Thymus (tissue), 14 donors: ENCODE data around the gene CDKL2. TPM values are rescaled to one million over a fixed set of nuclear protein-coding genes. Genes with fewer than 3 reads are reported as not detected.

Source experiments
- DNase-seq, 9 donors: peaks; one replicate each; pipeline ENCODE4 v3.0.0-alpha.2; 2013; ENCODE audit warnings: low spot score in 9 of 9, low read depth in 6 of 9, missing footprints in 1 of 9
- H3K27ac ChIP-seq, 2 donors: one replicate each; pipeline ENCODE4 v1.5.1; 2013; ENCODE audit warnings: control low read depth in 1 of 2, low read depth in 1 of 2, low read length in 1 of 2, mild to moderate bottlenecking in 1 of 2, moderate library complexity in 1 of 2
- H3K27me3 ChIP-seq, 2 donors: one replicate each; pipeline ENCODE4 v1.5.1; 2013; ENCODE audit warnings: low read length in 1 of 2; ENCODE audit not compliant: control insufficient read depth in 2 of 2, insufficient read depth in 1 of 2
- H3K36me3 ChIP-seq, 2 donors: one replicate each; pipeline ENCODE4 v1.5.1; 2013; ENCODE audit warnings: low read length in 1 of 2, mild to moderate bottlenecking in 1 of 2, moderate library complexity in 1 of 2; ENCODE audit not compliant: control insufficient read depth in 2 of 2, insufficient read depth in 2 of 2
- H3K4me1 ChIP-seq, 2 donors: one replicate each; pipeline ENCODE4 v1.5.1; 2013; ENCODE audit warnings: low read length in 2 of 2; ENCODE audit not compliant: control insufficient read depth in 2 of 2, insufficient read depth in 2 of 2
- H3K4me3 ChIP-seq, 2 donors: one replicate each; pipeline ENCODE4 v1.5.1; 2013; ENCODE audit warnings: low read length in 2 of 2, control low read depth in 1 of 2, mild to moderate bottlenecking in 1 of 2
- H3K9me3 ChIP-seq, 2 donors: one replicate each; pipeline ENCODE4 v1.5.1; 2013; ENCODE audit warnings: low read length in 1 of 2, mild to moderate bottlenecking in 1 of 2; ENCODE audit not compliant: control insufficient read depth in 2 of 2, insufficient read depth in 1 of 2
- WGBS: extraction: QIAGEN DNeasy Blood & Tissue Kit; methylation state at CpG from one replicate; pipeline ENCODE4 v1.1.7; 2013; 5-methylcytosine and 5-hydroxymethylcytosine counted together
- long read RNA-seq, 10 donors: transcript quantifications; one replicate each; lab custom pipeline, GENCODE V29; 2026
- polyA plus RNA-seq: library from polyadenylated mRNA; stranded (reverse); fragments of 200-250 nt; gene quantifications from one replicate; pipeline ENCODE4 v1.2.3, GENCODE V29; 2013
- total RNA-seq: library from RNA; stranded (reverse); fragments of 120-200 nt; gene quantifications from one replicate; pipeline ENCODE4 v1.2.4, GENCODE V29; 2013
- donor health status: healthy.

The CDKL2 gene
- total RNA-seq = 0.14 TPM
- polyA plus RNA-seq = 0.25 TPM
- long read RNA-seq, donor 1 = 0 reads
- long read RNA-seq, donor 2 = 0 reads
- long read RNA-seq, donor 3 = 0 reads
- long read RNA-seq, donor 4 = 0 reads
- long read RNA-seq, donor 5 = 0 reads
- long read RNA-seq, donor 6 = 0 reads
- long read RNA-seq, donor 7 = 0 reads
- long read RNA-seq, donor 8 = 0 reads
- long read RNA-seq, donor 9 = 0 reads
- long read RNA-seq, donor 10 = 0 reads

DNA sequence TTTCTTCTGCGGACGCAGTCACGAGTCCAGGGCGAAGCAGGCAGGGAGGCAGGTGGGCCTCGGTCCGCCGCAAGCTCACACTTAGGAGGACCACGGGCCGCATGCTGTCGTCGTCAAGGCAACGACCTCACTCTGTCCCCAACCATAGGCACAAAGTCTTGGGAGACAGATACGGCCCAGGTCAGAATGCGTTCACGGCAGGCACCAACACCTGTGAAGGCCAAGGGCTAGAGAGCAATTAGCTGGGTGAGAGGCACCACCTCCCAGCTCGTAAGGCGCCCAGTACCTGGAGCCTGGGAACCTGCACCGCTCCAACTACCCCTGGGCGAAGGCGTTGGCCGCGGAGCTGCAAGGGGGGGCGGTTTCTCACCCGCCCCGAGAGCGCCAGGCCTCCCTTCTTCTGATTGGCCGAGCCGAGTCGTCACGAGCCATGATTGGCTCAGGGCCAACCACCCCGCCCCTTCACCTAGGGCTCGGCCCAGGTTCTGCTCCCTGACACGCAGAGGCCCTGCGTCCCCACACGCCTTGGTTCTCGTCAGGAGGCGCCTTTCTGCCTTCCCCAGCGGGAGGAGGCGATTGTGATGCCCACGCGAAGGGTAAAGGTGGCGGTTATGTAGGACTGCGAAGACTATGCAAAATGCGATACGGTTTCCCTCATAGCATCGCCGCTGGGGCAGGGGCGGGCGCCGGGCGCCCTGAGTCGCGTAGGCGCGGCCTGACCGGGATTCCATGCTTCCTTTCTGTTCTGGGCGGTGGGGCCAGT is at the start of gene CDKL2:
CDKL2 (minus strand) TSS at position 355 of the 763 bp plus-strand sequence. CDS start 4,540 bp downstream, outside the sequence.
- Histone ChIP-seq H3K27me3 (peaks cover 0 to 7% of the 10 kb centered on the region in 2 donors), H3K4me3 (peak within 1 kb of the TSS; percentile 54 to 56), H3K4me1 (peaks cover 2 to 10% of the 10 kb centered on the region in 2 donors), H3K9me3 (no peaks in the 10 kb centered on the region), H3K27ac (no peak within 1 kb of the TSS), H3K36me3 (no peaks in the 10 kb centered on the region)
- peak; percentile 68 to 92 (median 84) for DNase-seq
- WGBS = 2% methylated on average over 57 of the region's 57 CpGs

DNA sequence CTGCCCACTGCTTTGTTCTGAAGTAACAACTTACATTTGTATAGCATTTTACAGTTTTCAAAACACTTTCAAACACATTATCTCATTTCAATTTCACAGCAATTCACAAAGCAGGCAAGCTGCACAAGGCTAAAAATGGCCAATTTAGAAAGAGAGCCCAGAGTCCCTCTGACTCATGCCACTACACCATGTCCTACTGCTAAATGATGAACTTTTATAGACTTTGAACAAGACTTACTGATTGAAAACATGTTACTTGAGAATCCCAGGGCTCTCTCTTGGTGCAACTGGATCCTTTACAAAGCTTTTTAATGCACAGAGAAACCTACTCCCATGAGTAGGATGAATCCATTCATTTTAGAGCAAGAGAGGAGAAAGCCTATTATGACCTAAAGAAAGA is 48.6 kb upstream of the CDKL2 start:
- Histone ChIP-seq H3K4me3 (no peak overlapping the region), H3K4me1 (peaks cover 0 to 18% of the 10 kb centered on the region in 2 donors), H3K27ac (no peak overlapping the region), H3K9me3 (no peaks in the 10 kb centered on the region), H3K36me3 (no peaks in the 10 kb centered on the region), H3K27me3 (no peaks in the 10 kb centered on the region)
- DNase-seq = no peak

DNA sequence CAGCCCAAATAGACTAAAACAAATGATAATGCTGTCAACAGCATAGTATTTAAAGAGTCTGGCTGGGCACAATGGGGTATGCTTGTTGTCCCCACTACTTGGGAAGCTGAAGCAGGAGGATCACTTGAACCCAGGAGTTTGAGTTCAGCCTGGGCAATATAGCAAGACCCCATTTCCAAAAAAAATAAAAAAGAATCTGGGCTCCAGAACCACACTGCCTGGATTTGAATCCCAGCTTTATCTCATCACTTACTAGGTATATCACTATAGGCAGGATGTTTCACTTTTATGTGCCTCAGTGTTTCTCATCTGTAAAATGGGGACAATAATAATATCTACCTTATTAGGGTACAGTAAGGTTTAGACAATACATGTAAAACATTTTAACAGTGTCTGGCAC is 48.1 kb upstream of the CDKL2 start:
- Histone ChIP-seq H3K4me1 (peaks cover 0 to 21% of the 10 kb centered on the region in 2 donors), H3K27me3 (no peaks in the 10 kb centered on the region), H3K27ac (no peak overlapping the region), H3K9me3 (no peaks in the 10 kb centered on the region), H3K36me3 (no peaks in the 10 kb centered on the region), H3K4me3 (no peak overlapping the region)
- DNase-seq = no peak

DNA sequence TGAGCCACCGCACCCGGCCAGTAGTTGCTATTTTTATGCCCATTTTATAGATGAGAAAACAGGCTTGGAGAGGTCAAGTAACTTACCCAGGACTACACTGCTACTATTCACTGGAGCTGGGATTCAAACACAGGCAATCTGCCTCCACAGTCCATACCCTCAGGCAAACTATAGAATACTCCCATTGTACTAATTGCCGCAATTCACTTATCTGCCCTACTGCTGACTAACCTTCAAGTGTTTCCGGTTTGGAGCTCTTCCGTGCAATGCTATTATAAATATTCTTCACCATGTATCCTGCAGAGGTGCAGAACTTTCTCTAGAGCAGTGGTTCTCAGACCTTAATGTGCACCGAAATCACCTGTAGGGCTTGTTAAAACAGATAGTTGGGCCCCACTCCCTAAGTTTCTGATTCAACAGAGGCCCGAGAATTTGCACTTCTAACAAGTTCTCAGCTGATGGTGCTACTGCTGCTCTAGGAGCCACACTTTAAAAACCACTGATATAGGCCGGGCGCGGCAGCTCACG is 44.7 kb upstream of the CDKL2 start:
- no peaks in the 10 kb centered on the region for H3K9me3 ChIP-seq
- H3K27ac ChIP-seq = no peak overlapping the region
- H3K36me3 ChIP-seq = no peaks in the 10 kb centered on the region
- no peak for DNase-seq
- H3K27me3 ChIP-seq = no peaks in the 10 kb centered on the region
- peaks cover 0 to 22% of the 10 kb centered on the region in 2 donors for H3K4me1 ChIP-seq
- 98% methylated on average over 11 of the region's 11 CpGs for WGBS
- no peak overlapping the region for H3K4me3 ChIP-seq

DNA sequence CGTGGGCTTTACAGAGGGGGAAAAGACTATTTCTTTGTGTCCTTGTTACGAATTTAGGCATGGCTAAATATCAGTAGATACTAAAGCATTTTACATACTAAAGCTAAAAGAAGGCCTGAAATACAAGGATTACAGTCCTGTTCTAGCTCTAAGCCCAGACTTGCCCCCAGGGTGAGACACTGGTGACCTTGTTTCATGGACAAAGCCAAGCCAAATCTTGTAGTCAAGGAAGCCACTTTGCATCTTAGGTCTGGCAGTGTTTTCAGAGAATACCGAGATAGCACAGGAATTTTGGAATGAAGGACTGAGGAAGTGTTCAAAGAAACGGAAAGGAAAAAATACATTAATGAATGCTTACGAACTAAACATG is 43.6 kb upstream of the CDKL2 start:
- no peak for DNase-seq
- Histone ChIP-seq H3K27me3 (no peaks in the 10 kb centered on the region), H3K27ac (peak overlapping the region; percentile 97 to 99), H3K36me3 (no peaks in the 10 kb centered on the region), H3K4me3 (peak overlapping the region; percentile 96 to 99), H3K9me3 (no peaks in the 10 kb centered on the region), H3K4me1 (peaks cover 0 to 22% of the 10 kb centered on the region in 2 donors)
- WGBS = 64% methylated on average over 5 of the region's 5 CpGs

DNA sequence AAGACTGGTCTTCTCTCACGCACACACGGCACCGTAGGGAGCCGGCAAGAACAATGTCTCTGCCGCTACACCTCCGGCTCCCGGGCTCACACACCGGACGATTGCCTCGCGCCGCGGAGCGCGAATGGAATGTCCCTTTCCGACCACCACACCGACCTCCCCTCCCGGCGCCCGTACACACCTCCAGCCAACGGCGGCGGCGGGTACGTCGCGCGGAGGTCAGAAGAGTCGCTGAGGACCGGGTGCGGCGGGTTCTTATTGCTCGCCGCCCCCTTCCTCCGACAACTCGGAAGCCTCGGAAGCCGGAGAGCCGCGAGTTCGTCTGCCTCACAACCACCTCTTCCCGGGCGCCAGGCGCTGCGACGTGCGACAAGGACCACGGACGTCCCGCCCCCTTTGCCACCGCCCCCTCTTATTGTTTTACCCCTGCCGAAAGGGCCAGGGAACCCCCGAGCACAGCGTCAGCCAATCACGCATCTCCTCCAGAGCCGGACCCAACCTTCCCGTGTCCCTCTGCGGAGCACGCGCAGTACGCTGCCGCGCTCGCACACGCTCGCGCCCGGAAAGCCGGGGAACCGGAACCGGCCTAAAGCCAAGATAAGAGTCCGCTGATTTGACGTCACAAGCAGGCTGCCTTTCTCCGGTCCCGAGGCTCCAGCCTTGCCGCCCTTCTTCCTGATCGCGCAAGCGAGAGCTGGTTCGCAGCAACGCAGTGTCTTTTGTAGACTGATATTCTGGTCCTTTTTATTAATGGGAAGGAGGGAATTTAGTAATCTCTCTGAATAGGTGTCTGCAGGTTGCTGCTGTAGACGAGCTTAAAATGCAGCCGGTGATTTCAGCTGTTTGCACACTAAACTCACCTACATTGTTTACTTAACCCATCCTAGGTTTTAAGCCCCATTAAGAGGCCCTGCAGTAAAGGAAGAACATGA is 43.0 kb upstream of the CDKL2 start, which contains the start of gene G3BP2:
G3BP2 (minus strand) TSS at position 385 of the 932 bp plus-strand sequence. CDS start 11,386 bp downstream, outside the sequence.
- DNase-seq = peak; percentile 93 to 99 (median 96)
- H3K27me3 ChIP-seq = no peaks in the 10 kb centered on the region
- peak within 1 kb of the TSS; percentile 97 to 99 for H3K27ac ChIP-seq
- peak within 1 kb of the TSS; percentile 96 to 99 for H3K4me3 ChIP-seq
- H3K4me1 ChIP-seq = peaks cover 0 to 22% of the 10 kb centered on the region in 2 donors
- under 1% methylated on average over 83 of the region's 83 CpGs for WGBS
- no peaks in the 10 kb centered on the region for H3K36me3 ChIP-seq
- no peaks in the 10 kb centered on the region for H3K9me3 ChIP-seq

DNA sequence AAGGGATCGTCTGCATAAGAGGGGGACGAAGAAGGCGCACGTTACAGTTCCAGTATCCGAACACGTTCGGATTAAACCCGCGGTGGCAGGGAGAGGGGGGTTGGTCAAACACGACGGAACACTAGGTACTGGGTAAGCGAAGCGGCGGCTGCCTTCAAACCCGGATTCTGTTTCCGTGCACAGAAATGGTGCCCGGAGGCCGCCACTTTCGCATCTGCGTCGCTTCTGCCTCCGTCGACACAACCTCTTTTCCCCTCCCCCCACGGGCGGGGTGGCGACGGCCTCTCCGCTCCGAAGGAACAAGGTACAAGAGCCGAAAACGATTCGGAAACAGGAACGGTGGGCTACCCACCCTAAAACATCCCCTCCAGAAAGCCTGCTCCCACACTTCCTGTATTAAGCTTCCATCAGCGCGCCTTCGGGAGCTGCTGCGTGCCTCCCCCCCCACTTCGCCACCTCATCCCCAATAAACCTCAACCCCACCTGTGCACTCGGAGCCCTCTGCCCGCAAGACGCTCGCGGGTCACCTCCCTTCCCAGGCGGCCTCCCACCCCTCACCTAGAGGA is 42.2 kb upstream of the CDKL2 start:
- Histone ChIP-seq H3K27me3 (no peaks in the 10 kb centered on the region), H3K4me3 (peak overlapping the region; percentile 96 to 99), H3K27ac (peak overlapping the region; percentile 97 to 99), H3K9me3 (no peaks in the 10 kb centered on the region), H3K4me1 (peaks cover 0 to 16% of the 10 kb centered on the region in 2 donors), H3K36me3 (no peaks in the 10 kb centered on the region)
- DNase-seq = peak; percentile 55 to 90 (median 71)
- under 1% methylated on average over 44 of the region's 44 CpGs for WGBS

DNA sequence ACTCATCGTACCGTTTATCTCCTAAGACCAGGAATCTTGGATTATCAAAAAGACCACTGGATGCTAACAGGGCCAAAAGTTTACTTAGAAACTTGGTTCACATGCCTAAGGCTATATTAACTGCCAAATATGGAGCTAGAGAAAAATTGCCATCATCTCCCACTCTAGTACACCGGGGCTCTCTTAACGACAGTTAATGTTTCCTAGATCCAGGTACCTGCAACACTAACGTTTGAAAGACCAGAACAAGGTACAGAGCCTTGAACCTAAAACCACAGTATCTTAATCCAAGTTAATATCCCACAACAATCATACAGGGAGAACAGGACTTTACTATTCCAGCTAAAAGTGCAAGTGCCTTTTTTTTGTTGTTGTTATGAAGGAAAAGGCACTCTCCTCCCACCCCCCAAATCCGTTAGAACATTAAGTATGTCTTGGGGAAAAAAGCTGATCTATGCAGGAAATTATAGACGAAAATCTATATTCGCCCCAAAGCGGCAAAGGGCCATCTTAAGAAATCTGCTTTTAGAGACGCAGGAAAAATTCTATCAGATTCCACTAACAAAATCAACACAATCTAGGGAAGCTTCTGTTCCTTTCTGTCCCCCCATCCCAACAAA is 41.6 kb upstream of the CDKL2 start:
- Histone ChIP-seq H3K36me3 (no peaks in the 10 kb centered on the region), H3K9me3 (no peaks in the 10 kb centered on the region), H3K27me3 (no peaks in the 10 kb centered on the region), H3K4me1 (peaks cover 0 to 18% of the 10 kb centered on the region in 2 donors), H3K4me3 (peak overlapping the region; percentile 96 to 99), H3K27ac (peak overlapping the region; percentile 97 to 99)
- DNase-seq = peak in 2 of 9 donors; percentile 12 to 36
- 19% methylated on average over 10 of the region's 10 CpGs for WGBS
